Inflammatory macrophage (primary cell): ENCODE measurements around the gene PRR18.

Source experiments
- DNase-seq, 2 donors: peaks; one replicate each; pipeline ENCODE4 v3.0.0-alpha.2; 2020 to 2022

The PRR18 gene

DNA sequence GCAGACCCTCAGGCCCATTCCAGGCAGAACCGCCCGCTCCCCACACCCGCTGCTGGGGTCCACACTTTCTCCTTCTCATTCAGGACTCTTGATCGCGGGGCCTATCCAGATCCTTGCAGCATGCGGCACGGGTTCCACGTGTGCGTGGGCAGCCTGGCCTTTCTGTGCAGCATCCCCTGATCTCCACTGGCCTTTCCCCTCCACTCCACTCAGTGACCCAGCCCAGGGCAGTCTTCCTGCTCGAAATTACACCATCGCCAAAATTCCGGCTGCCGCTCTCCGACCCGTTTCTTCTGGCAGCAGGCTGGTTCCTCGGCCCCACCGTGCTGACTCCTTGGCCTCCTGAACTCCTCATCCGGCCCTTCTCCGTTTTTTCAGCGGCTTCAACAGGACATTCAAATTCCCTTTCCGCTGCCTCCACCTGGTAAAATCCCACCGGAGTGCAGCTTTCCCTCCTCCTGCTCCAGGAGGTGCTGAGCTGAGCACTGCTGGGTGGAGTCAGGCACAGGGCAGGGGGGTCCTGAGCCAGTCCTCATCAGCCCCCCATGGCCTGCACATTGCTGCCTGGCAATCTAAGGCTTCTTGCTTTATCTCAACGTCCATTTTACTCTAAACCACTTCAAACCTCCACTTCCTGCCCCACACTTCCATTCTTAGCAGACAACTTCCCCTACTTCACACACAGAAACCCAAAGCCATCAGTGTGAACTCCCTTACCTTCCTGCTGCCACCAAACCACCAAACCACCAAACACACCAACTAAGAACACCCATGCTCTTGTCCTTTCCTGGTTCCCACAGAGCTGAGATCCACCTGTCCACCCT, 25.2 kb upstream of the PRR18 start:
- peak in 1 of 2 donors; percentile 23 for DNase-seq

DNA sequence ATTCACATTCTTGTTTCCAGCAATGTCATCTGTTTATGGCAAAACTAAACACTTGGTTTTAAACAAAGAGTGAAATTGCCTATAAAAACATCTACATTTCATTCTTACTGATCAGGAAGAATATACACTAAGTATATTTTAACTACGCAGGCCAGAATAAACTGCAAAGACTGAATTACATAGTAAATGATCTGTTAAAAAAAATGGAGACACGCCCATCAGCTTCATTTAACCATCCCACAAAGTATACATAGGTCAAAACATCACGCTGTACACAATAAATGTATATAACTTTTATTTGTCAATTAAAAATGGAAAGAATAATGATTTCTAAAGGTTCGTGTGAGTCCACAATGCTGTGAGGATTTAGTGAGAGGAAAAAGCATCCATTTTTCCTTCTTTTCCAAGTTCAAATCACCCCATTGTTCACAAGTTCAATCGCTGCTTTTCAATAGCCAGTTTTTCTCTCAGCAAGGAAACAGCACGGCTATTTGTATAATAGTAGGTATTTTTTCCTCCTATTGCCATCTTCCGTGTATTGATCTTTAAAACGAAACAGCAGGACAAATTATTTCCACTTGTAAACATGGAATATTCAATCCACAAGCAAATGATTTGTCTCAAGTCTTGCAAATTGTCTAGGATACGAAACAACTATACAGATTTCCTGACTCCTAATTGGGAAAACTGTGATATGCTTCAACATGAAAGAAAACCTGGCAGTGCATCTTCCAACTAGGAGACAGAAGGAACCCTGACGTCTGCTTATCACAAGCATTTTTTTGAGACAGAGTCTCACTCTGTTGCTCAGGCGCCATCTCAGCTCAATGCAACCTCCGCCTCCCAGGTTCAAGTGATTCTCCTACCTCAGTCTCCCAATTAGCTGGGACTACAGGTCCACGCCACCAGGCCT, 23.6 kb upstream of the PRR18 start:
- DNase-seq: no peak

DNA sequence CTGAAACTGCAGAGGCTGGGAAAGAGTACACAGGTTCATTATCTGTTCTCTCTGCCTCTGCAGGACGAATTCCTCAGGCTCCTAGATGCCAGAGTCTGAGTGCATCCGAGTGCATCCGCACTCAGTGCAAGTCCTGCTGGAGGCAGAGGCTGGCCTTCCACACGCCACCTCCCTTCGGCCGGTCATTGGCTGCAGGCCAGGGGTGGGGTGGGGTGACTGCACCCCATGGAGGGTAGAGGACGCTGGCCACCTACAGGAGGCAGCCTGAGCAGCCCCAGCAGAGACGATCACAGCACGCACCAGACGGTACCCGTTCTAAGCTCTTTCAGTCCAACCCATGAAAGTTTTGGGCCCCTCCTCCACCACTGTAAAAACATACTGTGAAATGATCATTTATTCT, 22.4 kb upstream of the PRR18 start:
- DNase-seq: no peak

DNA sequence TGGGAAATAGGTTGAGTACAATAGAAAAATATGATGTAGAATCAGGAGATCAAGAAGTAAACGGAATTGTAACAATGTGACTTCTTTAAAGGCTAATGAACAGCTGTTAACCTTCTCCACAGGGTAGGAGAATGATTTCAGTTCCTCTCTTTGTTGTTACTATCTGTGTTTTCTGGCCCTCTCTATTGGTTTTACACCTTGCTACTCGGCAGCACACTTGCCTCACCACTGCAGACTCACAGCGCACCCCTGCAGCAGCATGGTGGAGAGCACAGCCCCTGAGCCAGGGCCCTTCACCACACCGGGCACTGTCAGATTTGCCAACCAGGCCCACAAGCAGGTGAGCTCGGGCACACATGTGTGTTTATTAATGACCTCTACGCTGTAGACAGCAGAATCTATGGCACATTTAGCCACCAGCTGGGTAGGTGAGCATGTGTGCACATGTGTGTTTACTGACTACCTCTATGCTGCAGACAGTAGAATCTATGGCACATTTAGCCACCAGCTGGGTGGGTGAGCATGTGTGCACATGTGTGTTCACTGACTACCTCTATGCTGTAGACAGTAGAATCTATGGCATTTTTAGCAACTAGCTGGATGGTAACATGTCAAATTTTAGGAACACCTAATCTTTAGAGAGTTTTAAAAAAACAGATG, 17.3 kb upstream of the PRR18 start:
- DNase-seq: no peak

GRCh38 chr6:166323395-166323794, 15.2 kb upstream of the PRR18 start:
- no peak for DNase-seq

- DNase-seq: no peak
Observed at GRCh38 chr6:166318649-166319600, 10.7 kb upstream of the PRR18 start.

GRCh38 chr6:166318227-166318626, 10.0 kb upstream of the PRR18 start:
- no peak for DNase-seq

DNA sequence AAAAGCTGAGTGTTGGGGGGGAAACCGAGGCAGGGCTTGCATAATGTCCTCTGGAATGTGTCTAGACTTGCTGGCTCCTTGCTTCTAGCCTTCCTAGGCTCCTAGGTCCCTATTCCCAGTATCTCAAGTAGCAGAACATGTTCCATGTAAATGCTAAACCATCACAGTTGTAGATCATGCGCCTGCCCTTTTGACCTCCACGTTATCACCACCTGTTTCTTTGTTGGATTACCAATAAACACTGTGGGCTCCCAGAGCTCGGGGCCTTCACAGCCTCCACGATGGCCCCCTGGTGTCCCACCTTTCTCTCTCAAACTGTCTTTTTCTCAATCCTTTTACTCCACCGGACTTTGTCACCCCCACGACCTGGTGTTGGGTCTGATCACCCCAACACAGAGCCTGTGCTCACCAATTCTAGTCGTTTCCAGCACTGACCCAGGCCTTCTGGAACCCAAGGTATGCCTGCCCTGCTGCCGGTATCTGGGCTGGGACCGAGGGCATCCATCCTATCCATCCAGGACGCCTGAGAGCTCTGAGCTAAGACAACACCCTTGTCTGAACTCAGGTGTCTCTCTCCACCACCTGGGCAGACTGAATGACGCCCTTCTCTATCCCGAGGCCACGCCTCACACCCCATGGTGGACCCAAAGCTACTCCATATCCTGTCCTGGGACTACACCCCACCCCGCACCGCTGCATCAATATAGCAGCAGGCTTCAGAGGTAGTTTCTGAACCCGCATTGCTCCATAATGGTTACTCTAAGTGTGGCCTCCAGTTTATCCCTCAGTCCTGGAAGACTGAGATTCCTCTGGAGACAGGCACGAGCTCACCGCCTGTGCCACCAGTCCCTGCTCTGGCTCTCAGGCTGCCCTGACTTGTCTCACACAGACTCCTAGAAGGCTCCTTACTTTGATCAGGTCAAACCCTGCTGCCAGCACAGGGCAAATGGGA, 9.3 kb upstream of the PRR18 start:
- DNase-seq: no peak

DNA sequence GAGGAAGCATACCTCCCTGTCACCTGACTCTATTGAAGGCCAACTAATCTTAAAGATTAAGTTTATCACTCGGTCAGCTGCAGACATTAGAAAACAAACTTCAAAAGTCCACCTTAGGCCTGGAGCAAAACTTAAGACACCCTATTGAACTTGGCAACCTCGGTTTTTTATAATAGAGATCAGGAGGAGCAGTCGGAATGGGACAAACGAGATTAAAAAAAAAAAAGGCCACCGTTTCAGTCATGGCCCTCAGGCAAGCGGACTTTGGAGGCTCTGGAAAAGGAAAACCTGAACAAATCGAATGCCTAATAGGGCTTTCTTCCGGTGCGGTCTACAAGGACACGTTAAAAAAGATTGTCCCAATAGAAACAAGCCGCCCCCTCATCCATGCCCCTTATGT, 7.2 kb upstream of the PRR18 start:
- DNase-seq: no peak

DNA sequence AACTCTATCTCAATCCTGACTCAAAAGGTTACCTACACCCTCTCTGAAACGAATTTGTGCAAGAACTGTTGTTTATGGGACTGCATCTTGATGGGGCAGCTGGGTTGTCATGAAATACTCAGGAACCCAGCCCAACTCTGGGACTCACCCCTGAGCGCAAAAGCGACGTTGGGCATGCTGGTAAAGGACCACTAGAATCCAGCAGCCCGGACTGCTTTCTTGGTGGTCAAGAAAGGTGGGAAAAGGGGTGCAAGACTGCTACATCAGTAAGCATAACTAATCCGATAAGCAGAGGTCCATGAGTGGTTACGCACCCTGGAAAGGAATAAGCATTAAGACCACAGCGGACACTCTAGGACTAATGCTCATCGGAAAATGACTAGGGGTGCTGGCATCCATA, 6.3 kb upstream of the PRR18 start:
- no peak for DNase-seq

DNA sequence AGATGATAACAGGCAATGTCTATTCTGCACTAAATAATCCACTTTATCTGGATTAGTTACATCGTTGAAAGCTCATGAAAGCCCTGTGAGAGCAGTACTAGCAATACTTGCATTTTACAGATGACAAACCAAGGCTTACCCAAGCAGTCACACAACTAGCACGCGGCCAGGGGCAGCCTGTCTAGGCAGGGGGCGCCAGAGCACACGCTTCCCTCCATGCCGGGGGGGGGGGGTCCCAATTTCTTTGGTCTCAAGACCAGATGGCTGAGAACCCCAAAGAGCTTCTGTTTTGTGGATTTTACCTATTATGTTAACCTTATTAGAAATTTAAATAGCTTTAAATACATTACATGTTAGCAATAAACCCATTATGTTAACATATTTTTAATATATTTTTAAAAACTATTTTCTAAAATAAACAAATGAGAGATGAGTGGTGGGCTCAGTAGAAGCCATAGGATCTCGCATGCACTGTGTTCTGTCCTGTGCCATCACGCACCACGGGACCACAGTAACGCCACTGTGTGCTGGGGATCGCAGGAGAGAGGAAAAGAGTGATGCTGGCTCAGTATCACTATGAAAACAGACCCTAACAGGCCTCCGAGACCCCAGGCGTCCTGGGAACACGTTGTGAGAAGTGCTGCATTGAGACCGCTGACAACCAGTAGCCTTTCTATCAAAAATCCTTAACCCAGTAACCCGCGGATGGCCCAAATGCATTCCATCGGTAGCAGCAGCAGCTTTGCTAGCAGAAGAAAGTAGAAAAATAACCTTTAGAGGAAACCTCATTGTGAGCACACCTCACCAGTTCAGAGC, 5.3 kb upstream of the PRR18 start:
- DNase-seq: peak; percentile 69 to 75

- no peak for DNase-seq
Observed at GRCh38 chr6:166312832-166313231, 4.6 kb upstream of the PRR18 start.

DNA sequence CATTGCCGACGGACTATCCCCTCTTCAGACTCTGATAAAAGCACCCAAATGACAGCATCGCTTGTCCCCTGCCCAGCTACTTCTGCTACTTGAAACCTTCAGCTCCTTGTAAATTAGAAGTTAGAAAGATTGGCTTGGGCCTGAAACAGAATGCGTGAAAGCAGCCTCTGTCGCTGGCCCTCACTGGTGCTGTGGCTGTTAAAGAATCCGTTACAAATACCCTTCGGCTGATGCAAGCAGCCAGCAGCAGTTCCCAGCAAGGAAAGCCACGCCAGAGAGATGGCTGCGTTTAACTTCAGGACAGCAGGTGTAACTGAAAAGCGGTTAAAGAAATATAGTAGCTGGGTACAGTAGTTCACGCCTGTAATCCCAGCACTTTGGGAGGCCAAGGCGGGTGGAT, 2.4 kb upstream of the PRR18 start:
- no peak for DNase-seq

DNA sequence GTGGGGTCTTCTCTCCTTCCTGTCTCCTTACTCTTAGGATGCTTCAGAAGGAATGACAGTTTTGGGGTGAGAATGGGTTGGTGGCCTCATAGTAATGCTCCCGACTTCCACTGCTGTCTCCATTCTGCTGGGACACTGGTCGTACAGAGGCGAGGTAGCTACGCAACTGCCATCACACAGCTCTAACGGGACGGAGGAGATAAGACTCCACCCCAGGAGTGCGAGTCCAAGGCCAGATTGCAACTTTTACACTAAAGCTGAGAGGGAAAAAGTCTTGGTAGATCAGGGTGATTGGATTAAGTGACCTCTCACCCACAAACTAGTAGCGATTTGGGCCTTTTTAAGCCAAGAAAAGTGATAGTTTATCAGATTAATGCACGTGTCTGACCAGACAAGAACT, 1.8 kb upstream of the PRR18 start:
- DNase-seq: no peak

- no peak for DNase-seq
Observed at GRCh38 chr6:166308769-166309589, 787 bp upstream of the PRR18 start.

DNA sequence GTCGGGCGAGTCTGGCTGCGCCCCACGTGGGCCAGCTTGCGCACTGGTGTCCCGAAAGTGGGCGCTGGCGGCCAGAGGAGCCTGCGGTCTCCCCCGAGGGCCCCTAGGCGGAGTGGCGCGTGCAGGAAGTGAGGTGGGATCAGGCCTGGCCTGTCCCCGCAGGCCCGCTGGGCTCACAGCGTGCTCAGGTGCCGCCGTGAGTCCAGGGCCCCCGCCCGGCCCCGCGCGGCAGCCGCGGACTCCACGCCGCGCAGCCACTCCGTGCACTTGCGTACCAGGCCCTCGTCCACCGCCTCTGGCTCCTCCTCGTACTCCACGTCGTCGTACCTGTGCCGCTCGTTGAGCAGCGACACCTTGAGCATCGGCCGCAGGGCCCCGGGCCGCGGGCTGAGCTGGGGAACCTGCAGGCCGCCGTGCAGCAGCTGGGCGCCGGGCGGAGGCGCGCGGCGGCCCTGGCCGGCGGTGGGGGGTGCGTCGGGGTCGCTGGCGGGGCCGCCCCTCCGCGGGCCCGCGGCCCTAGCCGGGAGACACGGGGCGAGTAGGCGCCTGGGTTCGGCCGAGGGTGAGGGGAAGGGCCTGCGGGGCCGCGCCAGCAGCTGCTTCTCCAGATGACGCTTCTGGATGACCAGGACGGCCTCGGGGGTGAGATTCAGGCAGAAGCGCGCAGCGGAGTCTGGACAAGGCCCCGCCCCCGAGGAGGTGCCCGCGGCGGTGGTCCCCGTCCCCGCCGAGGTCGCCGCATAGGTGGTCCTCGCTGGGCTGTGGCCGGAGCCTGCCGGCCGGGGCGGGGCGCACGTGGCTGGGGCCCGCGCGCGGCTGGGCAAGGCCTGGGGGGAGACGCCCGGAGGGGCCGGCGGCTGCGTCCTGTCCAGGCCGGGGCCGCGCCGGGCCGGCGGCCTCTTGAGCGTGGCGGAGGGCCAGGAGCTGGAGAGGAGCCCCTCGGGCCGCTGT, 835 bp downstream of the PRR18 start:
- DNase-seq: no peak

DNA sequence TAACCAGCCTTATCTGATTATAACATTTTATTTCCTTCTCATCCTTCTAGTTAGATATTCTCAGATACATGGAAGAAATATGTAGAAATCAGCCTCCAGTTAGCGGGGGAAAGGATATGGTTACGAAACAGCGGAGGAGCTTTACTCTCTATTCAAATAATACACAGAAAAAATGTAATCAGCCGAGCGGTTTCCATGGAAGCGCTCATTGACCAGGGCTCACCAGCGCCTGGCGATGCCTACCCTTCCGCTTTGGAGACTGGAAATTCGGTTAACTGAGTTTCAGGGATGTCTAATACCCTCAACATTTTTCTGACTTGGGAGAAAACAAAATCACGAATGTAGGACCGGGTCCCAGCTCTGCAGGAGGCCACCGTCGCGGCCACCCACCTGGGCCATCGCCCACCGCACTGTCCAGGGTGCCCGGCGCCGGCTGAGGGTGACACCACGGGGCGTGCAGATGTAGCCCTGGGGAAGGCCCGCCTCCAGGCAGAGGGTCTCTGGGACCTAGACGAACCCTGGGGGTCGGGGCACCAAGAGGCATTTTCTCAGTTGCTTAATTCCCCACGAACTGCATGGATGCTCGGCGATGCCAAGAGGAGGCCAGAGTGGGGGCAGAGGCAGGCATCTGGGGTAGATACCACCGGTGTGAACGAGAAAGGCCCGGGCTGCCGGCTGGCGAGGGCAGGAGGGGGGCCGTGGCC, 1.7 kb downstream of the PRR18 start:
- DNase-seq: no peak
